ENCODE data around the gene EFNA1.

DNA sequence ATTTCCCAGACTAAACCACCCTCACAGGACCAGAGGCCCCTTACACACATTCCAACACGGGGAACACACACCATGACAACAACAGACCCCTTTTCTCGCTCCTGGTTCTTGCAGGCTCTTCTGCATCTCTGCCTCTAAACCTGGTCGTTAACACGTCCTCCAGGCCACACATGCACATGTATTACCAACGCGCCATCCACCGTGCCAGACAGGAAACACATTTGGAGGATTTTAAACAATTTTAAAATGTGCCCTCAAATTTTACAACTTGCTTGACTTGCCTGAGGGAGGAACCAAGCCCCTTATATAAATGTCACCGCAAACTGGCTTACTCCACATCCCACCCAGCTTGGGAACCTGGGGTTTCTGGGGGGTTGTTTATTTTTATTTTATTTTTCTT is 16.9 kb upstream of the EFNA1 start:
- TF ChIP-seq POLR2A (IDR thresholded peaks at IDR 0.05): no peak
- TF ChIP-seq, protein P1, sequence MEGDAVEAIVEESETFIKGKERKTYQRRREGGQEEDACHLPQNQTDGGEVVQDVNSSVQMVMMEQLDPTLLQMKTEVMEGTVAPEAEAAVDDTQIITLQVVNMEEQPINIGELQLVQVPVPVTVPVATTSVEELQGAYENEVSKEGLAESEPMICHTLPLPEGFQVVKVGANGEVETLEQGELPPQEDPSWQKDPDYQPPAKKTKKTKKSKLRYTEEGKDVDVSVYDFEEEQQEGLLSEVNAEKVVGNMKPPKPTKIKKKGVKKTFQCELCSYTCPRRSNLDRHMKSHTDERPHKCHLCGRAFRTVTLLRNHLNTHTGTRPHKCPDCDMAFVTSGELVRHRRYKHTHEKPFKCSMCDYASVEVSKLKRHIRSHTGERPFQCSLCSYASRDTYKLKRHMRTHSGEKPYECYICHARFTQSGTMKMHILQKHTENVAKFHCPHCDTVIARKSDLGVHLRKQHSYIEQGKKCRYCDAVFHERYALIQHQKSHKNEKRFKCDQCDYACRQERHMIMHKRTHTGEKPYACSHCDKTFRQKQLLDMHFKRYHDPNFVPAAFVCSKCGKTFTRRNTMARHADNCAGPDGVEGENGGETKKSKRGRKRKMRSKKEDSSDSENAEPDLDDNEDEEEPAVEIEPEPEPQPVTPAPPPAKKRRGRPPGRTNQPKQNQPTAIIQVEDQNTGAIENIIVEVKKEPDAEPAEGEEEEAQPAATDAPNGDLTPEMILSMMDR (IDR thresholded peaks at IDR 0.05): no peak
